ENCODE measurements around the gene GPR157.

The GPR157 gene

GRCh38 chr1:9085306-9085940, 43.5 kb downstream of the GPR157 start:
- Histone ChIP-seq H2AFZ (ENCODE audit: low read depth, low read length) (no peak overlapping the region), H3K27me3 (ENCODE audit: insufficient read depth, low read length) (peaks cover 13% of the 10 kb centered on the region), H3K36me3 (ENCODE audit: insufficient read depth, low read length) (no peaks in the 10 kb centered on the region), H3K4me3 (ENCODE audit: low read length) (no peak overlapping the region), H3K4me1 (ENCODE audit: insufficient read depth, low read length) (no peaks in the 10 kb centered on the region), H3K9me3 (ENCODE audit: low read length) (no peaks in the 10 kb centered on the region)

GRCh38 chr1:9084906-9085305, 44.0 kb downstream of the GPR157 start:
- Histone ChIP-seq H3K36me3 (ENCODE audit: insufficient read depth, low read length) (no peaks in the 10 kb centered on the region), H3K4me3 (ENCODE audit: low read length) (no peak overlapping the region), H2AFZ (ENCODE audit: low read depth, low read length) (no peak overlapping the region), H3K9me3 (ENCODE audit: low read length) (no peaks in the 10 kb centered on the region), H3K27me3 (ENCODE audit: insufficient read depth, low read length) (peaks cover 8% of the 10 kb centered on the region), H3K4me1 (ENCODE audit: insufficient read depth, low read length) (no peaks in the 10 kb centered on the region)

- Histone ChIP-seq H2AFZ (ENCODE audit: low read depth, low read length) (no peak overlapping the region), H3K4me3 (ENCODE audit: low read length) (no peak overlapping the region), H3K36me3 (ENCODE audit: insufficient read depth, low read length) (no peaks in the 10 kb centered on the region), H3K9me3 (ENCODE audit: low read length) (no peaks in the 10 kb centered on the region), H3K27me3 (ENCODE audit: insufficient read depth, low read length) (peaks cover 4% of the 10 kb centered on the region), H3K4me1 (ENCODE audit: insufficient read depth, low read length) (peaks cover 4% of the 10 kb centered on the region)
Observed at GRCh38 chr1:9081473-9081872, 47.4 kb downstream of the GPR157 start.

GRCh38 chr1:9080705-9081291, 48.1 kb downstream of the GPR157 start:
- Histone ChIP-seq H3K4me1 (ENCODE audit: insufficient read depth, low read length) (peaks cover 4% of the 10 kb centered on the region), H3K27me3 (ENCODE audit: insufficient read depth, low read length) (peaks cover 4% of the 10 kb centered on the region), H2AFZ (ENCODE audit: low read depth, low read length) (no peak overlapping the region), H3K4me3 (ENCODE audit: low read length) (no peak overlapping the region), H3K36me3 (ENCODE audit: insufficient read depth, low read length) (no peaks in the 10 kb centered on the region), H3K9me3 (ENCODE audit: low read length) (no peaks in the 10 kb centered on the region)

GRCh38 chr1:9079988-9080704, 48.8 kb downstream of the GPR157 start:
- Histone ChIP-seq H3K4me3 (ENCODE audit: low read length) (no peak overlapping the region), H3K9me3 (ENCODE audit: low read length) (no peaks in the 10 kb centered on the region), H3K36me3 (ENCODE audit: insufficient read depth, low read length) (no peaks in the 10 kb centered on the region), H2AFZ (ENCODE audit: low read depth, low read length) (no peak overlapping the region), H3K27me3 (ENCODE audit: insufficient read depth, low read length) (peaks cover 4% of the 10 kb centered on the region), H3K4me1 (ENCODE audit: insufficient read depth, low read length) (peaks cover 4% of the 10 kb centered on the region)

- H3K27me3 ChIP-seq (ENCODE audit: insufficient read depth, low read length) = no peaks in the 10 kb centered on the region
- no peaks in the 10 kb centered on the region for H3K36me3 ChIP-seq (ENCODE audit: insufficient read depth, low read length)
- H3K9me3 ChIP-seq (ENCODE audit: low read length) = no peaks in the 10 kb centered on the region
- H2AFZ ChIP-seq (ENCODE audit: low read depth, low read length) = no peak overlapping the region
- no peak overlapping the region for H3K4me3 ChIP-seq (ENCODE audit: low read length)
- H3K4me1 ChIP-seq (ENCODE audit: insufficient read depth, low read length) = peaks cover 4% of the 10 kb centered on the region
Observed at GRCh38 chr1:9078752-9079500, 50.0 kb downstream of the GPR157 start.

GRCh38 chr1:9078015-9078751, 50.7 kb downstream of the GPR157 start:
- no peaks in the 10 kb centered on the region for H3K9me3 ChIP-seq (ENCODE audit: low read length)
- H3K4me3 ChIP-seq (ENCODE audit: low read length) = no peak overlapping the region
- no peak overlapping the region for H2AFZ ChIP-seq (ENCODE audit: low read depth, low read length)
- no peaks in the 10 kb centered on the region for H3K27me3 ChIP-seq (ENCODE audit: insufficient read depth, low read length)
- peaks cover 4% of the 10 kb centered on the region for H3K4me1 ChIP-seq (ENCODE audit: insufficient read depth, low read length)
- no peaks in the 10 kb centered on the region for H3K36me3 ChIP-seq (ENCODE audit: insufficient read depth, low read length)

- Histone ChIP-seq H3K27me3 (ENCODE audit: insufficient read depth, low read length) (no peaks in the 10 kb centered on the region), H3K36me3 (ENCODE audit: insufficient read depth, low read length) (no peaks in the 10 kb centered on the region), H3K4me1 (ENCODE audit: insufficient read depth, low read length) (peaks cover 4% of the 10 kb centered on the region), H3K9me3 (ENCODE audit: low read length) (no peaks in the 10 kb centered on the region), H3K4me3 (ENCODE audit: low read length) (no peak overlapping the region), H2AFZ (ENCODE audit: low read depth, low read length) (no peak overlapping the region)
Observed at GRCh38 chr1:9075022-9075421, 53.9 kb downstream of the GPR157 start.

GRCh38 chr1:9073143-9073542, 55.8 kb downstream of the GPR157 start:
- Histone ChIP-seq H3K27me3 (ENCODE audit: insufficient read depth, low read length) (no peaks in the 10 kb centered on the region), H3K9me3 (ENCODE audit: low read length) (no peaks in the 10 kb centered on the region), H3K4me3 (ENCODE audit: low read length) (no peak overlapping the region), H2AFZ (ENCODE audit: low read depth, low read length) (no peak overlapping the region), H3K4me1 (ENCODE audit: insufficient read depth, low read length) (peaks cover 4% of the 10 kb centered on the region), H3K36me3 (ENCODE audit: insufficient read depth, low read length) (no peaks in the 10 kb centered on the region)

GRCh38 chr1:9071554-9072235, 57.2 kb downstream of the GPR157 start:
- H2AFZ ChIP-seq (ENCODE audit: low read depth, low read length) = no peak overlapping the region
- H3K4me1 ChIP-seq (ENCODE audit: insufficient read depth, low read length) = no peaks in the 10 kb centered on the region
- H3K27me3 ChIP-seq (ENCODE audit: insufficient read depth, low read length) = no peaks in the 10 kb centered on the region
- H3K9me3 ChIP-seq (ENCODE audit: low read length) = no peaks in the 10 kb centered on the region
- H3K4me3 ChIP-seq (ENCODE audit: low read length) = no peak overlapping the region
- H3K36me3 ChIP-seq (ENCODE audit: insufficient read depth, low read length) = no peaks in the 10 kb centered on the region

- Histone ChIP-seq H3K36me3 (ENCODE audit: insufficient read depth, low read length) (no peaks in the 10 kb centered on the region), H3K4me3 (ENCODE audit: low read length) (no peak overlapping the region), H3K4me1 (ENCODE audit: insufficient read depth, low read length) (no peaks in the 10 kb centered on the region), H2AFZ (ENCODE audit: low read depth, low read length) (no peak overlapping the region), H3K9me3 (ENCODE audit: low read length) (no peaks in the 10 kb centered on the region), H3K27me3 (ENCODE audit: insufficient read depth, low read length) (no peaks in the 10 kb centered on the region)
Observed at GRCh38 chr1:9070486-9070885, 58.4 kb downstream of the GPR157 start.

GRCh38 chr1:9069326-9070100, 59.4 kb downstream of the GPR157 start, which contains the start of gene SLC2A5:
SLC2A5 (minus strand) TSS chr1:9069635; CDS start chr1:9069536, 99 bp downstream.
- Histone ChIP-seq H3K4me3 (ENCODE audit: low read length) (no peak within 1 kb of the TSS), H3K36me3 (ENCODE audit: insufficient read depth, low read length) (no peaks in the 10 kb centered on the region), H3K9me3 (ENCODE audit: low read length) (no peaks in the 10 kb centered on the region), H2AFZ (ENCODE audit: low read depth, low read length) (no peak within 1 kb of the TSS), H3K4me1 (ENCODE audit: insufficient read depth, low read length) (no peaks in the 10 kb centered on the region), H3K27me3 (ENCODE audit: insufficient read depth, low read length) (no peaks in the 10 kb centered on the region)

Measured in neuron (in vitro differentiated cells).